HG02870 (cell line): ENCODE measurements around the gene BTBD9.

ENCODE experiments used
- ATAC-seq: cut with Tn5 transposase; IDR thresholded peaks from one replicate; pipeline ENCODE4 v1.9.1; 2021; ENCODE audit warnings: mild to moderate bottlenecking, moderate library complexity; ENCODE audit not compliant: unreplicated experiment

The BTBD9 gene

DNA sequence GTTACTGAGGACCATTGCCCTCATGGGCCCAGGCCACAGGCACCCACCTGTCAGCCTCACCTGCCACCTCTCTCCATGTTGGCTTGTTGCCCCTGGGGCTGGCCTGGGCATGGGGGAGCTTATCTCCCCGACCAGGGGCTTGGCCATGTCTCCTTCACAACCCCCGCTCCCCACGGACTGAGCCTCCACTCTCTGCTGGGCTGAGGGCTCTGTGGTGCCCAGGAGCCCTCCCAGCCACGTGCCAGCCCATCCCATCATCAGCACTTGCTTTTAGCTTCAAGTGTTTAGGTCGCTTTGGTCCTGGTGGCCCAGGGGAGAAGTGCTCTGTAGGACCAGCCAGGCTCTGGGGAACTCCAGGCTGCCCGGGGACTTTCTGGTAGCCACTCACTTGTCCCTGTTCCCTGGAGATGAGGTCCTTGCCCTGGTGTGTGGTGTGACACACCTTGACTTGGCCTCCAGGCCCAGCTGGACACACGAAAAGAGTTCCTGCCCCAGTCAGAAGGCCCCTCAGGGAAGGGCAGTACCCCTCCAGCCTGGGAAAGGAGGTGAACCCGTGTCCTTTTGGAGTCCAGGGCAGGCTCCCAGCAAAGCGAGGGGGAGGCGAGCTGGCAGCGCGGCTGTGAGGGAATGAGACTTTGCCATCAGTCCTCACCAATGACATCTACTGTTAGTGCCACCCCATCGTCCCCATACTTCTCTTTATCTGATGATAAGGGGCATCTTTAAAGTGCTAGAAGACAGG is 467.6 kb downstream of the BTBD9 start:
- ATAC-seq = no peak

DNA sequence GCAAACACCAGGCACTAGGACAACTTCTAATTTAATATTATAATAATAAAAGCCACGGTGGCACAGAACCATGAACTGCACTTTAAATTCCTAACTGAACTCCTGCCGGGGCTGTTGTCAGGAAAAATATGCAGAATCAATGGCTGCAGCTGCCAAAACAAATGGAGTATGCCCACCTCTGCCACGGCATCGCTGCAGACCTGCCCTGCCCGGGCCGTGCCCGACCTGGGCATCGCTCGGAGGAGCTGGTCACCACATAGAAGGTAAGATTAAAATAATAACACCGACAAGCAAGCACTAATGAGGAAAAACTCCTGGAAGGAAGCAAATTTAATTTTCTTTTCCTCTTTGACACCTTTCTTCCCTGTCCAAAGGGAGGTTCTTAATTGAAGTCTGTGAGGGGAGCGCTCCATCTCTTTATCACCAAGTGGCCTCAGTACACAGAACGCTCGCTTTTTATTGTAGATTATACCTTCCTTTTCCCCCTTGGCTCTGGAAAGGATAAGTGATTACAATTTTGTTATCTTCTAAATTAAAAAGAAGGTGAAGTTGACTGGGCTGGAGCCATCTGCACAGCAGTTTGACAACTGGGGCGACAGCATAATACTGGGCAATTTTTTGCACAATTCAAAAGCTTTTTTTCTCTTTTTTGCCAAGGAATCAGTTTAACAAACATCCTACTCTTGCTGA is 468.9 kb downstream of the BTBD9 start:
- ATAC-seq = no peak

DNA sequence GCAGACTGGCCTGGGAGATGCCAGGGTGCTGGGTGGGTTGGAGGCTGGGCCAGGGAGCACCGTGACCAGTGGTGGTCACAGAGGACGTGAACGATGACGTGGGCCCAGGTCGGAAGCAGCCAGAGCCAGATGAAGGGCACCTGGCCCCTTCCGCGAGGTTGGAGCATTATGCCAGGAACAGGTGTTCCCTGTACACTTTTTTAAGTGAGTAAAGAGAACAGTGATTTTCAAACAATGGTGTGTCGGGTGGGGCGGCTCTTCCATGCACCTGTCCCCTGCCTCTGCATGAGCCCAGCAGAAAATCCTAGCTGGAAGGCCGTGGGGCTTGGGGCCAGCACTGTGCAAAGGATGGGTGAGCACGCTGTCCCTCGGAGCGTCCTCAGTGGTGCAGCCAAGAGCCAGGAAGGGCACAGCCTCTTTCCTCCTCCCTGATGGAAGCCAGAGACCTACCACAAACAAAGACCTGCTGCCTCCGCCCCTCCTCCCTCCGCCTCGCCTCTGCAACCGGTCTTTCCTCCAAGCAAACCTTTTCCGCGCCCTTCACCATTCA is 469.7 kb downstream of the BTBD9 start:
- no peak for ATAC-seq

DNA sequence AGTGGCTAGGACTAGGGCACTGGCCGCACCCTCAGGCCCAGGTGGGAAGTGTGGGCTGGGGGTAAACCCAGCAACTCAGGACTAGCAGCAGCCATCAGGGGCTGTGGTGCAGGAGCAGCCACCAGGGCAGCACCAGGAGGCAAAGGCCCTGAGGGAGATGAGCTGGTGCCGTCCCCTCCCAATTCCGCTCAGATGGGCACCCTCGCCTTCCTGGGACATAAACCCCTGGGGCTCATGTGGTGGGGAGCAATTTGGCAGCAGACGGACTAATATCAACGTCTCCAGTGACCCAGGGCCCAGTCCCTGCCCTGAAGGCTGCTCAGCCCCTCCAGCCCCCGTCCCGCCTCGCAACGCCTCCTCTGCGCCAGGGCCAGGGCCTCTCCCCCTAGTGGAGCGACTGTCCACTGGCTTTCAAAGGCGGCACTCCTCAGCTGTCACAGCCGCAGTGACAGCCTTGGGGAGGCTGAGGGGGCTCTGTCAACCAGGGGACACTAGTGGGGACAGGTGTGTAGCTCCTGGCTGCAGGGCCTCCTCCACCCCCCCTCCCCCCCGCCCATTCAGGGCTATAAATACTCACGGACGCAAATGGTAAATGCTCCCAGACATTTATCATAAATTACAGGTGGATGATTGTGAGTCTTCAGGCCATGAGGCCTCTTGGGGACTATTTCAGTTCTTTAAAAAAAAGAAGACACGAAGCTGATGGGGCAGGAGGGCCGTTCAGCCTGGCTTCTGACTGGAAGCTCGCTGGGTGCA is 470.3 kb downstream of the BTBD9 start:
- no peak for ATAC-seq

DNA sequence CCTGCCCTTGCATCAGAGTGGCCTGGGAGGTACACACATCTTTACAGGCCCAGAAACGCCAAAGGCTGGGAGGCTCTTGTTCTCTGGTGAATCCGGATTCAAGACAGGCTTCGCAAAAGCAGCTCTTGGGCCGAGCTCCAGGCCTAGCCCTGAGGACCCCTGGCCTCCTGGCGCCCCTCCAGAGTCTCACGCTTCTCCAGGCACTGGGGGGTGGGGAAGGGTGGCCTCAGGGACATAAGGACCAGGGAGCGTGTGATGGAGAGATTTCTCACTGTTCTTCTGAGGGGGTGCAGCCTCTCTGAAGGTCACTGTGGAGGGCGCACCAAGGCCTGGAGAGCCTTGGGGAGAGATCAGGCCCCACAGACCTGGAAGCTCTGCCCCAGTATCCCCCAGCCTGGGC is 471.0 kb downstream of the BTBD9 start:
- no peak for ATAC-seq

DNA sequence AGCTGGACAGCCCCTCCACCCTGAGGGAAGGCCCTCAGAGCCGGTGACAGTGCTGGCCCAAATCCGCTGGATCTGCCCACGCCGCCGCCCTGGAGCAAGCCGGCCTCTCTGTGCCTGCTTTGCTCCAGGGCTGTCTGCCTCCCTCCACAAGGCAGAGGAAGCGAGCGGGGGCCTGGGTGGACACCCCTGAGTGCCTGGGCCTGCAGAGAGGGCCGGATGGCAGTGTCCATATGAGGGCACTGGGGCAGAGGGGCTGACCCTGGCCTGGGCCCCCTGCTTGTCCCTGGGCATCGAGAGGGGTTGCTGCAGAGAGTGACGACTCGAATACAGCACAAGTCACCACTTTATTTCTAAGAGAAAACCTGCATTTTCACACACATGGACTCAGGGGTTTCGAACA is 471.6 kb downstream of the BTBD9 start:
- ATAC-seq = no peak

DNA sequence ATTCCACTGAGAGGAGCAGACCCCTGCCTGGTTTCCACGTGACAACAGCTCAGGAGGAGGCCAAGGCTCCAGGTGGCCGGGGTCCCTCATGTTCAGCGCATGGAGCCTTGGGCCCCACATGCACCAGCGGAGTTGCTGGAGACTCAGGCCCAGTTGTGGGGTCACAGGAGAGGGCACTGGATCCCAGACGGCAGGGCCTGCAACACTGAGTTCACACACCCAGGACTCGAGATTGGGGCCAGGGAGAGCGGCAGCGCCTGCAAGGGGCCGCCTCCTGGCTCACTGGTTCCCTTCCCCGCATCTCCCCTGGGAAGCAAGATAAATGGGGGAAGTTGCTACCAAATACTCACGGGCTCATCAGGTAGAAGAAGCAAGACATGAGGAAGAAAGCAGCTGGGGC is 472.1 kb downstream of the BTBD9 start:
- ATAC-seq = no peak

DNA sequence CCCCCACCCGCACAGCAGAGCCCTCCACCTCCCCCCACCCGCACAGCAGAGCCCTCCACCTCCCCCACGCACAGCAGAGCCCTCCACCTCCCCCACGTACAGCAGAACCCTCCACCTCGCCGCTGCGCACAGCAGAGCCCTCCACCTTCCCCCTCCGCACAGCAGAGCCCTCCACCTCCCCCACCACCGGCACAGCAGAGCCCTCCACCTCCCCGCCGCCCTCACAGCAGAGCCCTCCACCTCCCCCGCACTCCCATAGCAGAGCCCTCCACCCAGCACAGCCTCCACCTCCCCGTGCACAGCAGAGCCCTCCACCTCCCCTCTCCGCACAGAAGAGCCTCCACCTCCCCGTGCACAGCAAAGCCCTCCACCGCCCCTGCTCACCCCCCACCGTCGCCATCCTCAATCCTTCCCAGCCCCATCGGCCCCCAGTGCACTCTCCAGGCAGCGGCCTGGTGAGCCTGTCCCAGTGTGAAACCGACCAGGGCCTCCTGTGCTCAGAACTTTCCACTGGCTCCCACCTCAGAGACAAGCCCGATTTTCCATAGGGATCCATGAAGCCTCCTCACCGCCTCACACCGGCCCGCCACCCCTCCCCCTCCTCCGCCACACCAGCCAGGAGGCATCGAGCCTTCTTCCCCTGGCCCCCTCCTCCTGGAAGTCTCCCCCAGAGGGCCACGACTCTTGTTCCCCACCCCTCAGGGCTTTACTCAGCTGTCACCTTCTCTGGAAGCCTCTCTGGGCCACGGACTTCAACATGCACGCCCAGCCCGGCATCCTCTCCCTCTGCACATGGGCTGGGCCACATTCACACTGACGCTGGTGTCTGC is 473.1 kb downstream of the BTBD9 start:
- ATAC-seq = no peak

DNA sequence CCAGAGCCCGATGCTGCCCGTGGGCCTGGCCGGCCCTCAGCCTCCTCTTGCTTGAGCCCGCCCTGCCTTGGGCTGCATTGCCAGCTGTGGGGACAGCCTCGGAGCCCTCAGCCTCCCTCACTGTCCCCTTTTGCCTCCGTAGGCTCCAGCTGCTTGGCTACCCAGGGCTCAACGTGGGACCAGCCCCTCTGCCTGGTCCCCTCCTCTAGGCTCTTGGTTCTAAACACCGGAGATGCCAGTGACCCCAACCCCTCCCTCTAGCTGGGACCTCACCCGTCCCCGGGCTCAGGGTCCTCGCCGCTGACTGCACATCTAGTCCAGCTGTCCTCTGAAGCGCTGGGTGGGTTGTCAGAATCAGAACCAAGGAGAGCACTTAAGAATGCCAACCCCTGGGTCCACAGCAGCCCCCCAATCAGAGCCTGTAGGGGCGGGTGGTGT is 475.0 kb downstream of the BTBD9 start:
- ATAC-seq = no peak

DNA sequence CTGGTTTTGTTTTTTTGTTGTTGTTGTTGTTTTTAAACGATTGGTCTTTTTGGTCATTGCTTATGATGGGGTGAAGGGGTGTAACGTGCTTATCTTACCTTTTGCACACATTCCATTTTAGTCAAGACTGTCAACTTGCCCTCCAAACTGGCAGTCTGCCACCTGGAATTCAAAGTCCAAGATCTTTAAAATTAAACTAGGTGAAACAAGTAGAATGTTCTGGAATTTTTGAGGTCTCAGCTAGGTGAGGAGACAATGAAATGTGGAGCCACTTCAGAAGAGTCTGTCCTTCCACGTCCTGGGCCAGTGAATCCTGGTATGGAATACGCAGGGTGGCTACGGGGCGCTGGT is 475.6 kb downstream of the BTBD9 start:
- no peak for ATAC-seq

DNA sequence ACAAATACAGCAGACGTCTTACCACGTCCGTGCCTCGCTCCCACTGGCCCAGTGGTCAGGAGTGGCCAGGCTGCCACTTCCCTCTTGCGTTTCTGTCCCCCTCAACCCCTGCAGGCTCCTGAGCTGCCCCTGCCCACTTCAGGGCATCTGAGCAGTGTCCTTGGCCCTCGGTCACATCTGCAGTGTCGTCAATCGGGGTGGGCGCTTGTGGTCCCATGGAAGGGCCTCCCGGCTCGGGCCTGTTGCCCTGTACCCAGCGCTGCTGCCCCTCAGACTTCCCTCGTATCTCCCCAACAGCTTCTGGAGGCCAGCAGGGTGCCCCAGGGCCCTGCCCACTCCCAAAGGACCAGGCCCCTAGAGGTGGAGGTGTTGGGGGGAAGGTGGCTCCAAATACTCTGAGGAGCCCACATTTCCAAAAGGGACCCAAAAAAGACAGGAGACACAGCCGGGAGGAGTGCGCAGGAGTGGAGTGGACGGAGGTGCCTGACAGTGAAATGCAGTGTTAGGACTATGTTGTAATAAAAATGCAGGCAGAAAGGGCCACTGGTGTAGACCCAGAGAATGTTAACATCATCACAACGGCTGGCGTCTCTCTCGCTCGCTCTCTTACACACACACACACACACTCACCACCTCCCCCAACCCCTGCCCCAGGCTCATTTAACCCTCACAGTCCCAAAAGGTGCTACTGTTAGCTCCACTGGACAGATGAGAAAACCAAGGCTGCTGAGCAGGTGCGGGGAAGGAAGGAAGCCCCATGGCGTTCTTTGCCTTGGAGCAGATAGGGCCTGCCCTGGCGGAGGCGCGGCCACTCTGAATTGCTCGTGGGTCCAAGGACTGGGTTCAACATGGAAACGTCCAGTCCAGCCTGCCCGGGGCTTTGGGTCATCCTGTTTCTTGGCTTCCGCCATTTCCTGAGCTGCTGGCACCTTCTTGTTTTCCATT is 476.3 kb downstream of the BTBD9 start:
- ATAC-seq = no peak

DNA sequence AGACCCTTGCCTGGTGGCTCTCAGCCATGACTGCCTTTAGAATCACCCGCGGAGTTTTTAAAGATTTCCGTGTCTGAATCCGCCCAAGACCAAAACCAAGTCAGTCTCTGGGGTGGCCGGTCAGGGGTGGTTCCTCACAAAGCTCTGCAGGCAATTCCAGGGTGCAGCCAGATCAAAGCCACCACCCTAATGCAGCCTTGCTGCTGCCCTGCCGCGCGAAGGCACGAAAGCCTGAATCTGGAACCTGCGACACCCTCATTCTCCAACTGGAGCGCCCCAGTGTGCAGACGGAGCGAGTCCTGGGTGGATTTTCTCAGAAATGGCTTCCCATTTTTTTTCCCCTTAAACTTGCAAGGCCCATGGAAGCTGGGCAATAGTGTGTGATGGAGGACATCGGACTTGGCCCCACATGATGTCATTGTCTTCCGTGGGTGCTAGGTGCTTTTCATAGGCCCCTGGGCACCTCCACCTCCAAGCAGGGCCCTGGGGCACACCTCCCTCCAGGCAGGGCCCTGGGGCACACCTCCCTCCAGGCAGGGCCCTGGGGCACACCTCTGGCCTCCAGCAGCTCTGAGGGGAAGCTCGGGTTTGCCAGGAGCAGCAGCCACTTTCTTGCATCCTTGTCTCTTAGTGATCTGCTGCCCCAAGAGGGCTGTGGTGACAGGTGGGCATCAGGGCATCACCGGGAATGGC is 477.1 kb downstream of the BTBD9 start:
- ATAC-seq = no peak

DNA sequence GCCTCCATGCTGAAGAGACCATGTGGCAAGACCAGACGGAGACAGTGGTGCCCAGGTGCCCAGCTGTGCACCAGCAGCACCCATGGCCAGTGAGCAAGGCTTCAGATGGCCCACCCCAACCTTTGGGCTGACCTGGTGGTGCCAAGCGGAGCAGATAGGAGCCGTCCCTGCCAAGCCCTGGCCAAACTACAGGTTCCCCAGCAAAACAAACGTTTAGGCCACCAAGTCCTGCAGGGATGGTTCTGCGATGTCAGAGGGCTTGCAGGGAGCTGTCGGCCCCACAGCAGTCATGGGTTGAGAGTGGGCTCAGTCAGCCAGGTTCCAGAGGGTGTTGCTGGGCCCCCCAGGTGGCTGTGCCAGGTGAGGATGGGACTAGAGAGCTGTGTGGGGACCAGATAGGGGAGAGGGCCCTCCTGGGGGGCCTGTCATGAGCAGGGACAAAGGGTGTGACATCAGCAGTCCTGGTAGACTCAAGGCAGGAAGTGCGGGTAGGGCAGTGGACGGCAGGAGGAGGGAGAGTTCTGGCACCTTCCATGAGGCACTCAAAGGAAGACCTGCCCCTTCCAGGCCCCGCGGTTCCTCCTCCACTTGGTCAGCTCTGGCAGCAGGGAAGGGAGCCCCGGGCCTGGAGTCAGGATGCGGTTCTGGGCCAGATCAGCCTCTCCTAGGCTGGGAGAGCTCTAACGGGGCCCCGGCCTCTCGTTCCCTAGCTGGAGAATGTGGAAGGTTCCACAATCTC is 477.8 kb downstream of the BTBD9 start:
- ATAC-seq = no peak

DNA sequence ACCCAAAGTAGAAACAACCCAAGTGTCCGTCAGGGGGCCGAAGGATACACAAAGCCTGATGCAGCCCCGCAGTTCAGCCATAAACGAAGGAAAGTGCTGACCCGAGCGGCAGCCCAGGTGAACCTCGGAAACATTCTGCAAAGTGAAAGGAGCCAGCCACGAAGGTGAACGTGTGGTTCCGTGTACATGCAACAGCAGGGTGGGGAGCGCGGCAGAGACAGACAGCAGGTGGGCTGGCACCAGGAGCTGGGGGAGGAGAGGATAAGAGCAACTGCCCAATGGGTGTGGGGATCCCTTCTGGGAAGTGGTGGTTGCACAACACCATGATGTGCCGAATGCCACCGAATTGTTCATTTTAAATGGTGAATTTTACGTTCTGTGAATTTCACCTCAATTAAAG is 478.4 kb downstream of the BTBD9 start:
- ATAC-seq = no peak

DNA sequence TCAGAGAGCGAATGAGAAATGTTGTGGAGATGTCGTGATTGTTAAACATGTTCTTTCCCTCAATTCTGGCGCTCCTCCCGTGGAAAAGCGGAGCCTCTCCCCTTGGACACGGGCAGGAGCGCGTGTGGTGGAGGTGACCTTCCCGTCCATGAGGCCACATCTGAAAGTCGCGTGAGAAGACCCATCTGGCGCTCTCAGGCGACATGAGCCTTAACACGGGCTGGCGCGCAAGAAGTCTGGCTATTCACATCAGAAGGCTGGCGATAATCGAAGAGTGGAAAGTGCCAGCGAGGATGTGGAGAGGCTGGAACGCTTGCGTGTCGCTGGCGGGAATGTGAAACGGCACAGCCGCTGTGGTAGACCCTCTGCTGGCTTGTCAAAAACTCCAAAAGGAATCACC is 478.9 kb downstream of the BTBD9 start:
- ATAC-seq = no peak

DNA sequence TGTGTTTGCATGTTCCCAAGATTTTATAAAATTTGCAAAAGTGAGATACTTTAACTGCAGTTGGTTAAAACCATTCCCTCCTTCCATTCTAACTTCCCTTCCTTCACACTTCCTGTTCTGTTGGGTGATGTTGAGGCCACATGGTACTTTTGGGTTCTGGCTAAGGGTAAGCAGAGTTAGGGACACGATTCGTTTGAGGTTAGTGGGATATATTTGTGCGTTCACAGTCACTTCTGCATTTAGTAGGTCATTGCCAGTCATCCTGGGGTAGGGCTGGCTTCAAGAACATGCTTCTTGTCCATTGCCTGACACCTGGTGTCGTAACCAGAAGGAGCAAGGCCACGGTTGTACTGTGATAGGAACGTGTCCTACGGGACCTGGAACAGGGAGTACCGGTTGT is 480.1 kb downstream of the BTBD9 start:
- ATAC-seq = no peak

DNA sequence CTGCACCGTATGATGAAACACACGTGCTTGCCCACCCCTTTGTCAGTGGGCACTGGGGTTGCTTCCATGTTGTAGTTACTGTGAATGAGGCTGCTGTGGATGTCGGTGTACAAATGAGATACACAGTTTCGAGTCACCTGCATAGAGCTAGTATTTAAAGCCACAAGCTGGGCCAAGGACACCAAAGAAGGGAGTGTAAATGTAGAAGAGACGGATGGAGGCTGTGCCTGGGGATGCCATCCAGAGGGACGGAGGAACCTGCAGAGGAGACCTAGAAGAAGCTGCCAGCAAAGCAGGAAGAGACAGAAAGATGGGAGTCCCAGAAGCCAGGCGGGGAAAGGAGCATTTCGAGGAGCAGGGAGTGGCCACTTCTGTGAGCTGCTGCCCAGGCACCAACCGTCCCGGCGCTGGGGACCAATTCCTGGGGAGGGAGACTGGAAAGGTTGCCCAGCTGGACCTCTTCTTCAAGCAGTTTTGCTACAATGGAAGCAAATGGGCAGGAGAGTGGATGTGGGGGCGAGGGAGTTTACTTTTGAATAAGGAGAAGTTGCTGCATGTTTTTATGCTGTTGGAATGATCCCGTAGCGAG is 480.9 kb downstream of the BTBD9 start:
- ATAC-seq = no peak

DNA sequence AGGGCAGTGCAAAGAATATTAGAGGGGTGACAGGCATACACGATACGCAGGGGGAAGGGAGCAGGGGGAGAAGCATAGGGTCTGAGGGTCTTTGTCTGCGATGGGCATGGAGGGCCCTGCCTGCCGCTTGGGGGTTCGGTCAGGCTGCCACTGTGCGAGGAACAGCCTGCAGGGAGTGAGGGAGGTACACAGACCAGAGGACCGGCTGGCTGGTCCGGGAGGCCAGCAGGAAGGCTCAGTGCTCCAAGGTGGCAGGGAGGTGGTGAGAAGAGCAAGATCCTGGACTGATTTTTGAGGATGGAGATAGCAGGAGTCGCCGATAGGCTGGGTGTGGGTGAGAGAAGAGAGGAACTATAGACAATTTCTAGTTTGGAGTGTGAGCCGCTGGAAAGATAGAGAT is 481.8 kb downstream of the BTBD9 start:
- ATAC-seq = no peak
